H1 (cell line): ENCODE measurements around the gene RNF130. TPM values are rescaled to one million over a fixed set of nuclear protein-coding genes. Genes with fewer than 3 reads are reported as not detected.

Experiments used
- CTCF ChIA-PET: fragments of 300-600 bp; sonication (Branson Sonifier 250); formaldehyde crosslinking; loops from one replicate; lab custom pipeline; 2021; ENCODE audit not compliant: partially characterized antibody; lab: Charles Lee
- POLR2A ChIA-PET: fragments of 300-600 bp; sonication (Branson Sonifier 250); formaldehyde crosslinking; loops from one replicate; lab custom pipeline; 2021; ENCODE audit warnings: inconsistent platforms; ENCODE audit not compliant: partially characterized antibody; lab: Charles Lee
- DNase-seq, 2 experiments: peaks; one replicate each; pipeline versions ENCODE4 v3.0.0 to v3.0.0-alpha.2; 2010 to 2022; ENCODE audit warnings: low spot score in 2 of 2, low read depth in 1 of 2, mixed read lengths in 1 of 2
- FAIRE-seq: peaks from 2 replicates; lab custom pipeline; 2011; peaks lifted over from hg19 to GRCh38; lab: Jason Lieb, UNC
- H2AFZ ChIP-seq: 2 replicates; pipeline ENCODE4 v1.8.1; 2012; ENCODE audit warnings: low read length, inconsistent platforms
- H2AK5ac ChIP-seq: 2 replicates; pipeline ENCODE4 v1.6.1; 2013; ENCODE audit warnings: low read depth, low read length
- H2BK120ac ChIP-seq: replicated peaks from 2 replicates; pipeline ENCODE3; 2013; ENCODE audit warnings: low read depth, low read length, inconsistent platforms
- H2BK12ac ChIP-seq: 2 replicates; pipeline ENCODE4 v1.6.1; 2013; ENCODE audit warnings: low read depth, low read length
- H2BK15ac ChIP-seq: 2 replicates; pipeline ENCODE4 v1.6.1; 2013; ENCODE audit warnings: low read length
- H2BK20ac ChIP-seq: 2 replicates; pipeline ENCODE4 v1.6.1; 2013; ENCODE audit warnings: low read length
- H2BK5ac ChIP-seq: 2 replicates; pipeline ENCODE4 v1.6.1; 2013; ENCODE audit warnings: low read depth, low read length
- H3K14ac ChIP-seq: 2 replicates; pipeline ENCODE4 v1.6.1; 2013; ENCODE audit warnings: inconsistent platforms; ENCODE audit not compliant: insufficient read length
- H3K18ac ChIP-seq: 2 replicates; pipeline ENCODE4 v1.6.1; 2013; ENCODE audit warnings: low read length; ENCODE audit errors: extremely low read depth
- H3K23ac ChIP-seq: 2 replicates; pipeline ENCODE4 v1.6.1; 2013; ENCODE audit warnings: inconsistent platforms; ENCODE audit not compliant: insufficient read length
- H3K23me2 ChIP-seq: 2 replicates; pipeline ENCODE4 v1.6.1; 2013; ENCODE audit warnings: low read depth, low read length
- H3K27ac ChIP-seq: 2 replicates; pipeline ENCODE4 v1.6.1; 2011; ENCODE audit warnings: low read depth, low read length, inconsistent platforms
- H3K27me3 ChIP-seq, 4 experiments: replicated peaks in 1 of 4; 1 replicate in 1 of 4; 2 replicates in 3 of 4; pipeline versions ENCODE4 v1.6.1 to v1.8.1; 2011 to 2013; ENCODE audit warnings: low read length in 3 of 4, mild to moderate bottlenecking in 3 of 4, inconsistent platforms in 2 of 4, mixed read lengths in 2 of 4, moderate library complexity in 1 of 4; ENCODE audit not compliant: control insufficient read depth in 3 of 4, insufficient read depth in 3 of 4; ENCODE audit errors: extremely low read depth in 1 of 4
- H3K36me3 ChIP-seq, 4 experiments: 2 replicates each; pipeline versions ENCODE4 v1.6.1 to v1.8.1; 2011 to 2013; ENCODE audit warnings: mild to moderate bottlenecking in 4 of 4, low read length in 3 of 4, moderate library complexity in 2 of 4, control low read depth in 1 of 4, inconsistent platforms in 1 of 4; ENCODE audit not compliant: insufficient read depth in 4 of 4, control insufficient read depth in 2 of 4
- H3K4ac ChIP-seq: replicated peaks from 2 replicates; pipeline ENCODE3; 2013; ENCODE audit warnings: low read length, low read depth, mixed read lengths, inconsistent platforms; ENCODE audit not compliant: insufficient read length
- H3K4me1 ChIP-seq, 4 experiments: replicated peaks in 1 of 4; 1 replicate in 1 of 4; 2 replicates in 3 of 4; pipeline versions ENCODE4 v1.6.1 to v1.8.1; 2011 to 2013; ENCODE audit warnings: low read length in 3 of 4, inconsistent platforms in 2 of 4, mixed read lengths in 1 of 4; ENCODE audit not compliant: insufficient read depth in 4 of 4, control insufficient read depth in 3 of 4
- H3K4me2 ChIP-seq, 2 experiments: 2 replicates each; pipeline versions ENCODE4 v1.6.1 to v1.8.1; 2011 to 2013; ENCODE audit warnings: low read depth in 2 of 2, low read length in 2 of 2, control low read depth in 1 of 2, inconsistent platforms in 1 of 2, mild to moderate bottlenecking in 1 of 2; ENCODE audit not compliant: insufficient read depth in 1 of 2
- H3K4me3 ChIP-seq, 4 experiments: fragments of 200-600, 300-600 bp in 1 of 4; sonication (generic), shearing (Covaris generic), sonication (Bioruptor Twin) in 1 of 4; 2 replicates each; pipeline versions ENCODE4 v1.5.1 to v1.8.1; 2011 to 2016; ENCODE audit warnings: low read length in 4 of 4, low read depth in 3 of 4, control low read depth in 2 of 4, inconsistent platforms in 2 of 4, mild to moderate bottlenecking in 2 of 4, mixed read lengths in 1 of 4, moderate library complexity in 1 of 4; ENCODE audit not compliant: insufficient read depth in 2 of 4; ENCODE audit errors: extremely low read depth in 1 of 4
- H3K56ac ChIP-seq: replicated peaks from 2 replicates; pipeline ENCODE3; 2013; ENCODE audit warnings: low read depth, mild to moderate bottlenecking, mixed read lengths, low read length, inconsistent platforms; ENCODE audit not compliant: insufficient read length
- H3K79me1 ChIP-seq: 2 replicates; pipeline ENCODE4 v1.6.1; 2013; ENCODE audit warnings: low read depth, low read length, control low read depth
- H3K79me2 ChIP-seq, 2 experiments: 2 replicates each; pipeline versions ENCODE4 v1.6.1 to v1.8.1; 2012 to 2013; ENCODE audit warnings: low read length in 2 of 2, mild to moderate bottlenecking in 2 of 2, inconsistent platforms in 1 of 2; ENCODE audit not compliant: insufficient read depth in 2 of 2, control insufficient read depth in 1 of 2
- H3K9ac ChIP-seq, 4 experiments: replicated peaks in 1 of 4; 1 replicate in 1 of 4; 2 replicates in 3 of 4; pipeline versions ENCODE4 v1.6.1 to v1.8.1; 2011 to 2013; ENCODE audit warnings: low read depth in 3 of 4, low read length in 3 of 4, control low read depth in 2 of 4, mild to moderate bottlenecking in 2 of 4, moderate library complexity in 2 of 4, inconsistent platforms in 1 of 4; ENCODE audit errors: extremely low read depth in 1 of 4
- H3K9me3 ChIP-seq, 2 experiments: 2 replicates each; pipeline versions ENCODE4 v1.6.1 to v1.8.1; 2012 to 2013; ENCODE audit warnings: mild to moderate bottlenecking in 2 of 2, moderate library complexity in 2 of 2, control low read depth in 1 of 2, inconsistent platforms in 1 of 2, low read depth in 1 of 2, low read length in 1 of 2, mixed read lengths in 1 of 2; ENCODE audit not compliant: insufficient read depth in 2 of 2
- H4K20me1 ChIP-seq, 2 experiments: replicated peaks in 1 of 2; 2 replicates each; pipeline versions ENCODE3 to v1.8.1; 2011 to 2013; ENCODE audit warnings: inconsistent platforms in 2 of 2, low read length in 2 of 2, mild to moderate bottlenecking in 1 of 2; ENCODE audit not compliant: insufficient read depth in 2 of 2, control insufficient read depth in 1 of 2
- H4K5ac ChIP-seq: 2 replicates; pipeline ENCODE4 v1.6.1; 2013; ENCODE audit warnings: low read length, low read depth, mixed read lengths, inconsistent platforms; ENCODE audit not compliant: insufficient read length
- H4K8ac ChIP-seq: 2 replicates; pipeline ENCODE4 v1.8.0; 2013; ENCODE audit warnings: mild to moderate bottlenecking, moderate library complexity, low read length, inconsistent platforms; ENCODE audit not compliant: insufficient read depth; ENCODE audit errors: extremely low read depth
- H4K91ac ChIP-seq: replicated peaks from 2 replicates; pipeline ENCODE3; 2013; ENCODE audit warnings: low read length, mixed read lengths, inconsistent platforms; ENCODE audit not compliant: insufficient read length
- BACH1 ChIP-seq: IDR thresholded peaks from 2 replicates; pipeline ENCODE4 v1.6.1; 2012; ENCODE audit warnings: low read length, improper control_type of control experiment
- SUZ12 ChIP-seq: fragments of 200-600 bp; sonication (generic); IDR thresholded peaks from 2 replicates; pipeline ENCODE4 v1.6.1; 2012; ENCODE audit warnings: mild to moderate bottlenecking, inconsistent platforms, low read length, moderate library complexity, mixed read lengths
- WGBS, 2 experiments: shearing (Covaris generic) in 1 of 2; methylation state at CpG; one replicate each; pipeline versions ENCODE4 v1.1.6 to v1.1.7; 2013 to 2015; ENCODE audit warnings: low lambda C conversion rate in 2 of 2, mixed read lengths in 2 of 2, inconsistent platforms in 1 of 2, low coverage in 1 of 2, missing lambda C conversion rate in 1 of 2; ENCODE audit not compliant: insufficient replicate concordance in 2 of 2, insufficient coverage in 1 of 2, insufficient read length in 1 of 2; ENCODE audit errors: extremely low coverage in 1 of 2, missing lambda C conversion rate in 1 of 2; 5-methylcytosine and 5-hydroxymethylcytosine counted together
- polyA plus RNA-seq, 7 experiments: library from polyadenylated mRNA; depleted of rRNA in 3 of 7; stranded (reverse) in 5 of 7; unstranded in 2 of 7; fragments of >200 nt in 5 of 7; fragments of 200-250 nt in 2 of 7; gene quantifications; 1 replicate in 5 of 7; 2 replicates in 1 of 7; 4 replicates in 1 of 7; pipeline versions ENCODE4 v1.2.1 to v1.2.3, GENCODE V29; 2011 to 2013; ENCODE audit warnings: missing spikeins in 2 of 7, mixed read lengths in 2 of 7
- total RNA-seq: library from RNA; stranded (reverse); fragmentation: NEBNext Ultra II Directional; extraction: Animal tissue kit (Norgen Biotek cat#: 25700); gene quantifications from 2 replicates; pipeline ENCODE4 v1.2.1, GENCODE V29; 2021

Gene RNF130
- total and polyA plus RNA-seq, 2 of the 8 experiments (the other 6 are each of a cell fraction or from before 2014, with no cell fraction given) = 65.1 to 70.0 TPM

- H4K20me1 ChIP-seq = peaks cover 10 to 21% of the 10 kb centered on the region in 2 experiments
- FAIRE-seq = no peak
- no peak overlapping the region for H3K4ac ChIP-seq
Observed at GRCh38 chr5:180050121-180050940, 21.2 kb downstream of the RNF130 start.

More at GRCh38 chr5:180050121-180050940, 21.2 kb downstream of the RNF130 start:
- Histone ChIP-seq H3K79me2 (peaks cover 4 to 91% of the 10 kb centered on the region in 2 experiments), H2BK20ac (no peak overlapping the region), H4K5ac (no peak overlapping the region), H3K56ac (no peak overlapping the region), H3K4me2 (no peak overlapping the region), H3K9me3 (peaks cover 11 to 14% of the 10 kb centered on the region in 2 experiments), H3K4me3 (no peak overlapping the region), H3K23ac (no peak overlapping the region), H3K27me3 (no peaks in the 10 kb centered on the region), H3K9ac (no peak overlapping the region), H2AK5ac (peak overlapping the region; percentile 70; the same call in 1 of the 2 replicates), H3K23me2 (no peaks in the 10 kb centered on the region), H2BK12ac (no peak overlapping the region), H2AFZ (no peak overlapping the region), H4K91ac (no peak overlapping the region), H2BK5ac (no peak overlapping the region), H3K79me1 (peaks cover 8% of the 10 kb centered on the region; the same call in 1 of the 2 replicates), H3K27ac (no peak overlapping the region), H3K36me3 (peaks cover 0 to 11% (median 7%) of the 10 kb centered on the region in 4 experiments; a peak in 5 of 8 replicates), H3K14ac (no peak overlapping the region), H3K18ac (no peak overlapping the region; the same call in 1 of the 2 replicates), H3K4me1 (peaks cover 6 to 26% (median 11%) of the 10 kb centered on the region in 4 experiments), H4K8ac (no peak overlapping the region), H2BK15ac (no peak overlapping the region), H2BK120ac (no peak overlapping the region)
- ChIA-PET CTCF (interaction anchor here (0.7 to 1.2 kb wide), 3 partner anchors 23 to 177 kb away, joined by 3 read pairs; no protein-coding TSS in a partner anchor), POLR2A (interaction anchor here (1.0 to 1.3 kb wide), 5 partner anchors 9 to 33 kb away, joined by 3 to 4 read pairs (median 3); no protein-coding TSS in a partner anchor)
- no peak for DNase-seq
- TF ChIP-seq SUZ12 (no peak), BACH1 (no peak)
- 83% methylated on average over 9 of the region's 9 CpGs; no CpG with 5 or more reads in 1 of the 2 experiments for WGBS, 2 experiments
